H9 (cell line): Measurements from ENCODE around the gene SEBOX. TPM values are rescaled to one million over a fixed set of nuclear protein-coding genes. Genes with fewer than 3 reads are reported as not detected.
A peak's percentile ranks its signal among the peaks of the same experiment; 100 is the strongest.

Experiments
- DNase-seq: peaks from one replicate; pipeline ENCODE4 v3.0.0-alpha.2; 2017
- H2AFZ ChIP-seq: one replicate; pipeline ENCODE4 v1.6.1; 2013; ENCODE audit warnings: mild to moderate bottlenecking, low read length, control low read depth, moderate library complexity
- H2AK5ac ChIP-seq: 2 replicates; pipeline ENCODE4 v1.6.1; 2013; ENCODE audit warnings: low read length, control low read depth, mixed read lengths; ENCODE audit not compliant: insufficient read length
- H2BK120ac ChIP-seq: one replicate; pipeline ENCODE4 v1.6.1; 2013; ENCODE audit warnings: low read depth, mild to moderate bottlenecking, low read length, control low read depth, inconsistent platforms; ENCODE audit not compliant: poor library complexity, severe bottlenecking
- H2BK12ac ChIP-seq: 2 replicates; pipeline ENCODE4 v1.6.1; 2013; ENCODE audit warnings: low read length, control low read depth, mixed read lengths, low read depth; ENCODE audit not compliant: insufficient read length
- H2BK15ac ChIP-seq: 2 replicates; pipeline ENCODE4 v1.6.1; 2013; ENCODE audit warnings: low read depth, low read length, control low read depth
- H2BK20ac ChIP-seq: one replicate; pipeline ENCODE4 v1.6.1; 2013; ENCODE audit warnings: low read depth, mild to moderate bottlenecking, low read length, control low read depth, inconsistent platforms; ENCODE audit not compliant: poor library complexity, severe bottlenecking
- H2BK5ac ChIP-seq: 2 replicates; pipeline ENCODE4 v1.6.1; 2013; ENCODE audit warnings: low read length, control low read depth, mixed read lengths; ENCODE audit not compliant: insufficient read length
- H3K14ac ChIP-seq: 2 replicates; pipeline ENCODE4 v1.6.1; 2013; ENCODE audit warnings: low read length, control low read depth; ENCODE audit not compliant: insufficient read depth
- H3K18ac ChIP-seq: 2 replicates; pipeline ENCODE4 v1.6.1; 2013; ENCODE audit warnings: low read depth, mild to moderate bottlenecking, mixed read lengths, low read length, control low read depth; ENCODE audit not compliant: insufficient read length
- H3K23ac ChIP-seq: 2 replicates; pipeline ENCODE4 v1.6.1; 2013; ENCODE audit warnings: low read length, control low read depth, mixed read lengths, low read depth; ENCODE audit not compliant: insufficient read length
- H3K23me2 ChIP-seq: 2 replicates; pipeline ENCODE4 v1.6.1; 2013; ENCODE audit warnings: low read depth, mild to moderate bottlenecking, mixed read lengths, low read length, control low read depth; ENCODE audit not compliant: insufficient read length, poor library complexity, severe bottlenecking
- H3K27ac ChIP-seq: 2 replicates; pipeline ENCODE4 v1.5.1; 2013; ENCODE audit warnings: low read length, control low read depth, mixed read lengths, low read depth; ENCODE audit not compliant: insufficient read length
- H3K27me3 ChIP-seq: 2 replicates; pipeline ENCODE4 v1.6.1; 2013; ENCODE audit warnings: low read length, control low read depth, inconsistent platforms; ENCODE audit not compliant: insufficient read depth
- H3K4ac ChIP-seq: 2 replicates; pipeline ENCODE4 v1.6.1; 2013; ENCODE audit warnings: low read depth, mild to moderate bottlenecking, control low read depth, inconsistent platforms, low read length, moderate library complexity
- H3K4me1 ChIP-seq: 2 replicates; pipeline ENCODE4 v1.6.1; 2013; ENCODE audit warnings: low read length, control low read depth, inconsistent platforms; ENCODE audit not compliant: insufficient read depth
- H3K4me2 ChIP-seq: 2 replicates; pipeline ENCODE4 v1.6.1; 2013; ENCODE audit warnings: low read length, control low read depth, mixed read lengths; ENCODE audit not compliant: insufficient read length, insufficient read depth
- H3K56ac ChIP-seq: 2 replicates; pipeline ENCODE4 v1.6.1; 2013; ENCODE audit warnings: low read depth, mild to moderate bottlenecking, mixed read lengths, low read length, control low read depth; ENCODE audit not compliant: insufficient read length
- H3K79me1 ChIP-seq: 2 replicates; pipeline ENCODE4 v1.6.1; 2013; ENCODE audit warnings: low read depth, mild to moderate bottlenecking, moderate library complexity, low read length, control low read depth, inconsistent platforms; ENCODE audit not compliant: insufficient read depth, poor library complexity, severe bottlenecking
- H3K79me2 ChIP-seq: 2 replicates; pipeline ENCODE4 v1.6.1; 2013; ENCODE audit warnings: low read length, control low read depth, inconsistent platforms; ENCODE audit not compliant: insufficient read depth
- H3K9ac ChIP-seq: 2 replicates; pipeline ENCODE4 v1.6.1; 2013; ENCODE audit warnings: low read length, control low read depth, mixed read lengths; ENCODE audit not compliant: insufficient read length; ENCODE audit errors: extremely low read depth
- H3K9me3 ChIP-seq: one replicate; pipeline ENCODE4 v1.6.1; 2013; ENCODE audit warnings: low read depth, low read length, inconsistent platforms; ENCODE audit not compliant: control insufficient read depth
- H3T11ph ChIP-seq: one replicate; pipeline ENCODE4 v1.6.1; 2013; ENCODE audit warnings: mild to moderate bottlenecking, low read length, control low read depth, inconsistent platforms
- H4K20me1 ChIP-seq: one replicate; pipeline ENCODE4 v1.6.1; 2013; ENCODE audit not compliant: control insufficient read depth, insufficient read length, insufficient read depth
- H4K5ac ChIP-seq: 2 replicates; pipeline ENCODE4 v1.6.1; 2013; ENCODE audit warnings: low read depth, mild to moderate bottlenecking, mixed read lengths, low read length, control low read depth; ENCODE audit not compliant: insufficient read length
- H4K8ac ChIP-seq: replicated peaks from 2 replicates; pipeline ENCODE4 v1.6.1; 2013; ENCODE audit warnings: low read length, control low read depth, mixed read lengths, low read depth; ENCODE audit not compliant: insufficient read length
- H4K91ac ChIP-seq: 2 replicates; pipeline ENCODE4 v1.6.1; 2013; ENCODE audit warnings: low read depth, mild to moderate bottlenecking, moderate library complexity, mixed read lengths, low read length, control low read depth; ENCODE audit not compliant: insufficient read length
- H3K27ac Mint-ChIP-seq, 3 experiments: 2 replicates in 2 of 3; 3 replicates in 1 of 3; pipeline ENCODE4 v1.8.0; 2020 to 2021; ENCODE audit warnings: mixed read lengths in 3 of 3, mild to moderate bottlenecking in 1 of 3, moderate library complexity in 1 of 3
- H3K27me3 Mint-ChIP-seq: 2 replicates; pipeline ENCODE4 v1.8.0; 2021; ENCODE audit warnings: low read depth, mild to moderate bottlenecking, moderate library complexity, mixed read lengths
- H3K36me3 Mint-ChIP-seq, 3 experiments: 2 replicates in 2 of 3; 3 replicates in 1 of 3; pipeline ENCODE4 v1.8.0; 2020 to 2021; ENCODE audit warnings: low read depth in 3 of 3, mixed read lengths in 3 of 3; ENCODE audit not compliant: insufficient read depth in 1 of 3
- H3K4me1 Mint-ChIP-seq, 2 experiments: 2 replicates each; pipeline ENCODE4 v1.8.0; 2020; ENCODE audit warnings: mixed read lengths in 2 of 2
- H3K4me3 Mint-ChIP-seq, 2 experiments: 2 replicates in 1 of 2; 3 replicates in 1 of 2; pipeline ENCODE4 v1.8.0; 2020 to 2021; ENCODE audit warnings: mild to moderate bottlenecking in 2 of 2, mixed read lengths in 2 of 2, moderate library complexity in 1 of 2
- H3K9me3 Mint-ChIP-seq, 2 experiments: 2 replicates in 1 of 2; 3 replicates in 1 of 2; pipeline ENCODE4 v1.8.0; 2020; ENCODE audit warnings: mild to moderate bottlenecking in 2 of 2, mixed read lengths in 2 of 2, moderate library complexity in 1 of 2
- CTCF ChIP-seq: fragments of 200-600 bp; sonication (generic); conservative IDR thresholded peaks from 3 replicates; pipeline ENCODE4 v1.8.0; 2021; ENCODE audit warnings: antibody characterized with exemption, mild to moderate bottlenecking
- WGBS: extraction: QIAGEN DNeasy Blood & Tissue Kit; methylation state at CpG from one replicate; pipeline ENCODE4 v1.1.7; 2013; ENCODE audit warnings: missing lambda C conversion rate, low lambda C conversion rate, mixed read lengths; ENCODE audit not compliant: insufficient read length; ENCODE audit errors: extremely low coverage; 5-methylcytosine and 5-hydroxymethylcytosine counted together
- total RNA-seq: library from RNA; stranded (reverse); gene quantifications from 2 replicates; pipeline ENCODE4 v1.2.1, GENCODE V29; 2021

SEBOX gene
- total RNA-seq, 1 experiment from 2014 or later, result not detected

- Mint-ChIP-seq H3K36me3 (peaks cover 0 to 6% (median 4%) of the 10 kb centered on the region in 3 experiments; a peak in 3 of 7 replicates), H3K27me3 (no peaks in the 10 kb centered on the region), H3K9me3 (no peaks in the 10 kb centered on the region; a peak in 1 of 5 replicates), H3K27ac (peak overlapping the region in 2 of 3 experiments; percentile 12 to 61; a peak in 6 of 7 replicates), H3K4me3 (peak overlapping the region; percentile 97 to 99), H3K4me1 (peaks cover 19 to 23% of the 10 kb centered on the region in 2 experiments)
- no CpG with 5 or more reads among the region's 18 CpGs for WGBS
- no peak overlapping the region for H2BK5ac ChIP-seq
- no peaks in the 10 kb centered on the region for H4K20me1 ChIP-seq
- H2AK5ac ChIP-seq, result no peak overlapping the region
- H4K8ac ChIP-seq, result no peak overlapping the region
- H2BK15ac ChIP-seq, result no peak overlapping the region
- peak overlapping the region; percentile 60 for H3K14ac ChIP-seq
- H2BK120ac ChIP-seq, result no peak overlapping the region
- H4K91ac ChIP-seq, result no peak overlapping the region
- H3K56ac ChIP-seq, result no peak overlapping the region
- H2BK12ac ChIP-seq, result no peak overlapping the region
- H3K9ac ChIP-seq, result peak overlapping the region; percentile 49
- H3K4ac ChIP-seq, result no peak overlapping the region
- no peak overlapping the region for H2AFZ ChIP-seq
- H3K79me1 ChIP-seq, result no peaks in the 10 kb centered on the region
- H3K27me3 ChIP-seq, result no peaks in the 10 kb centered on the region
- TF ChIP-seq CTCF, result no peak
- H4K5ac ChIP-seq, result no peak overlapping the region
- H3K27ac ChIP-seq, result no peak overlapping the region
- peak overlapping the region; percentile 93 for H3K4me2 ChIP-seq
- H2BK20ac ChIP-seq, result no peak overlapping the region
- H3T11ph ChIP-seq, result no peak overlapping the region
- no peak for DNase-seq
- H3K23ac ChIP-seq, result no peak overlapping the region
- peak overlapping the region; percentile 72 for H3K18ac ChIP-seq
- peaks cover 9% of the 10 kb centered on the region; the same call in 1 of the 2 replicates for H3K4me1 ChIP-seq
- peaks cover 13% of the 10 kb centered on the region for H3K23me2 ChIP-seq
- H3K9me3 ChIP-seq, result no peaks in the 10 kb centered on the region
- no peaks in the 10 kb centered on the region; the same call in 1 of the 2 replicates for H3K79me2 ChIP-seq
Observed at GRCh38 chr17:28334666-28335200, 30.3 kb downstream of the SEBOX start.
